Esophagus squamous epithelium (tissue), 5 donors: ENCODE measurements around the gene NCKAP5. TPM values are rescaled to one million over a fixed set of nuclear protein-coding genes. Genes with fewer than 3 reads are reported as not detected.

Experiments
- DNase-seq: peaks from one replicate; lab custom pipeline; 2025; lab: John Stamatoyannopoulos, UW
- H3K27ac ChIP-seq, 4 donors: fragments of 200-600 bp; sonication (generic); one replicate each; pipeline ENCODE4 v1.5.1; 2016 to 2019; ENCODE audit warnings: mild to moderate bottlenecking in 1 of 4
- H3K27me3 ChIP-seq, 4 donors: fragments of 200-600 bp; sonication (generic); 1 replicate in 3 of 4; 2 replicates in 1 of 4; pipeline versions ENCODE4 v1.5.1 to v1.6.0; 2017 to 2021; ENCODE audit warnings: antibody characterized with exemption in 1 of 4
- H3K36me3 ChIP-seq, 3 donors: fragments of 200-600 bp; sonication (generic); one replicate each; pipeline ENCODE4 v1.5.1; 2016 to 2019
- H3K4me1 ChIP-seq, 3 donors: fragments of 200-600 bp; sonication (generic); one replicate each; pipeline ENCODE4 v1.5.1; 2017 to 2019
- H3K4me3 ChIP-seq, 4 donors: fragments of 200-600 bp; sonication (generic); 1 replicate in 3 of 4; 2 replicates in 1 of 4; pipeline ENCODE4 v1.5.1; 2016 to 2019; ENCODE audit warnings: mild to moderate bottlenecking in 2 of 4, moderate library complexity in 1 of 4
- H3K9me3 ChIP-seq, 3 donors: fragments of 200-600 bp; sonication (generic); one replicate each; pipeline ENCODE4 v1.5.1; 2016 to 2019
- POLR2A ChIP-seq, 4 donors: fragments of 450-650 bp; IDR thresholded peaks; one replicate each; pipeline ENCODE4 v1.6.1; 2017; ENCODE audit warnings: antibody characterized with exemption in 4 of 4, mild to moderate bottlenecking in 4 of 4, moderate library complexity in 3 of 4
- WGBS, 2 donors: methylation state at CpG; one replicate each; pipeline ENCODE4 v1.1.5; 2018; 5-methylcytosine and 5-hydroxymethylcytosine counted together
- intact Hi-C: fragments of 100-400 bp; cut with DNase I; formaldehyde crosslinking; loops from one replicate; pipeline ENCODE4 v1.15.0; 2022
- total RNA-seq, 4 donors: library from RNA; depleted of rRNA; stranded (reverse); fragments of >200 nt; gene quantifications; one replicate each; pipeline ENCODE4 v1.1.0, GENCODE V29; 2016
- TF ChIP-seq, protein P1 (sequence below), 6 experiments: fragments of 450-650 bp in 4 of 6; fragments of 200-600 bp in 2 of 6; sonication (generic) in 2 of 6; IDR thresholded peaks; one replicate each; pipeline ENCODE4 v1.5.1; 2016 to 2019; ENCODE audit warnings: antibody characterized with exemption in 6 of 6, mild to moderate bottlenecking in 4 of 6, moderate library complexity in 4 of 6
- donor health status: DM: yes; HTN: yes; CAD: no.

NCKAP5 gene
- total RNA-seq, 4 donors from 2014 or later, result 4.5 to 6.9 (median 5.3) TPM

DNA sequence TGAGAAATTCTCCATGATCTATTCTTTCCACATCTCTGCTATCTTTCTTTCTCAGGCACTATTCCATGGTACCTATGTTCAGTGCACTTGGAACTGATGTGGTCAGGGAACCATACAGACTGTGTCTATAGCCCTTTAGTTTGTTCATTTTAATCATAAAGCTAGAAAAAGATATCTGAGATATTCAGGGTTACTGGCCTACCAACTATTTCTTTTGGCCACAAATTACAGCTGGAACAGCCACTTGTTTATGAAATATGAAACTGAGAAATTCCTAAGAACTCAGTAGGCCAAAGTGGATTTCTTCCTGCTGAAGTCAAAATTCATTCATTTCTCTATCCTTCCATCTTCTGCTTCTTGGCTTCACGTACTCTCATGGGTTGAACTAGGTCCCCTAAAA lies 875.4 kb downstream of the NCKAP5 start:
- DNase-seq, result no peak
- TF ChIP-seq, protein P1, sequence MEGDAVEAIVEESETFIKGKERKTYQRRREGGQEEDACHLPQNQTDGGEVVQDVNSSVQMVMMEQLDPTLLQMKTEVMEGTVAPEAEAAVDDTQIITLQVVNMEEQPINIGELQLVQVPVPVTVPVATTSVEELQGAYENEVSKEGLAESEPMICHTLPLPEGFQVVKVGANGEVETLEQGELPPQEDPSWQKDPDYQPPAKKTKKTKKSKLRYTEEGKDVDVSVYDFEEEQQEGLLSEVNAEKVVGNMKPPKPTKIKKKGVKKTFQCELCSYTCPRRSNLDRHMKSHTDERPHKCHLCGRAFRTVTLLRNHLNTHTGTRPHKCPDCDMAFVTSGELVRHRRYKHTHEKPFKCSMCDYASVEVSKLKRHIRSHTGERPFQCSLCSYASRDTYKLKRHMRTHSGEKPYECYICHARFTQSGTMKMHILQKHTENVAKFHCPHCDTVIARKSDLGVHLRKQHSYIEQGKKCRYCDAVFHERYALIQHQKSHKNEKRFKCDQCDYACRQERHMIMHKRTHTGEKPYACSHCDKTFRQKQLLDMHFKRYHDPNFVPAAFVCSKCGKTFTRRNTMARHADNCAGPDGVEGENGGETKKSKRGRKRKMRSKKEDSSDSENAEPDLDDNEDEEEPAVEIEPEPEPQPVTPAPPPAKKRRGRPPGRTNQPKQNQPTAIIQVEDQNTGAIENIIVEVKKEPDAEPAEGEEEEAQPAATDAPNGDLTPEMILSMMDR (IDR thresholded peaks at IDR 0.05), result no peak
- no peak for TF ChIP-seq POLR2A (IDR thresholded peaks at IDR 0.05)

DNA sequence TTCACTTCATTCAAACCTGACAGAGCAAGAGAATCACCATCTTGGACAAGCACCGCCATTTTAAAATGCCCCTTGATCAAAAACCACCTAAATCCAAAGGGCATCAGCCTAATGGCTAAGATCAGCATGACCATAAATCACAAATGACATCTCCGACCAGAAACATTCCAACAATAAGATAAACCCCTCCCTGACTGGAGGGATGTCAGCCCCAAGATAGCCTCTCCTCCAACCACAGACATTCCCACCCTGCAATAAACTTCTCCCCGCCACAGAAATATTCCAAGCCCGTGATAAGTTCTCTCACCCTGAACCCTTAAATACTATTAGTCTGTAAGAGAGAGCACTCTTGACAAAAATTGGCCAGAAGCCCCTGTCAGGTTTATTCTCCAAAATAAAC lies 876.7 kb downstream of the NCKAP5 start:
- H3K27me3 ChIP-seq, result no peaks in the 10 kb centered on the region
- WGBS, 2 donors, result 90% methylated on average over 3 of the region's 4 CpGs
- H3K9me3 ChIP-seq, result no peaks in the 10 kb centered on the region
- intact Hi-C loops, result no loop called here
- no peak overlapping the region for H3K27ac ChIP-seq
- no peak for DNase-seq
- H3K4me1 ChIP-seq, result no peaks in the 10 kb centered on the region
- TF ChIP-seq, protein P1 (IDR thresholded peaks at IDR 0.05), result no peak
- no peak for TF ChIP-seq POLR2A (IDR thresholded peaks at IDR 0.05)
- H3K36me3 ChIP-seq, result no peaks in the 10 kb centered on the region
- H3K4me3 ChIP-seq, result no peak overlapping the region

More for the DNA sequence above, 875.4 kb downstream of the NCKAP5 start:
- 85 to 86% methylated on average over 1 of the region's 1 CpG for WGBS, 2 donors
- Histone ChIP-seq H3K36me3 (no peaks in the 10 kb centered on the region), H3K27me3 (no peaks in the 10 kb centered on the region), H3K9me3 (no peaks in the 10 kb centered on the region), H3K4me1 (no peaks in the 10 kb centered on the region), H3K27ac (no peak overlapping the region), H3K4me3 (no peak overlapping the region)
- intact Hi-C loops, result no loop called here

DNA sequence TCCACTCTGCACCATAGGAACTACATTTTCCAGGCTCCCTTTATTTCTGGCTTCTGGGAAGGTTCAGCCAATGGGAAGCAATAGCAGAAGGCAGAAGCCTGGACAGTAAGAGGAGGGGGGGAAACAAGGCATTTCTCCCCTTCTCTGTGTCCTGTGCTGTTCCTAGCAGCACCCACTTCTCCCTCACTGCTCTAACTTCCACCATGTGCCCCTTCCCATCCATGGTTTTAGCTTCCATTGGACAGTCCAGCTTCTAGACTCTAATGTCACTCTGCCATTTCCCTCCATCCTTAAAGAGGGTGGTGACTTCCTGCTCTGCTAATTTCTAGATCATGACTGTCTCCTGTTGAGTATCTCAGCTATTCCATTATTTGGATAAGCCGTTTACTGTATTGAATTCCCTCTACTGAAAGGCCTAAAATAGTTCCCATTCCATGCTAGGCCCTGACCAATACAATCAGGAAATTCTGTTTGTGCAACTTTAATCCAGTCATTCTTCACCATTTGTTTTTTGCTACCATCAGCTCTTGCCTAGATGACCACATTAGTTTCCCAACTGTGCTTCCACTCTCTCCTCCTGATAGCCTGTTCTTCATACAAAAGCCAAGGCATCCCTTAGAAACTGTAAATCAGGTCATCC lies 877.5 kb downstream of the NCKAP5 start:
- no peaks in the 10 kb centered on the region for H3K27me3 ChIP-seq
- no peaks in the 10 kb centered on the region for H3K36me3 ChIP-seq
- H3K9me3 ChIP-seq, result no peaks in the 10 kb centered on the region
- no peak overlapping the region for H3K27ac ChIP-seq
- WGBS, 2 donors, result 55 to 72% methylated on average over 1 of the region's 1 CpG
- TF ChIP-seq, protein P1 (IDR thresholded peaks at IDR 0.05), result no peak
- no peak for TF ChIP-seq POLR2A (IDR thresholded peaks at IDR 0.05)
- intact Hi-C loops, result no loop called here
- H3K4me3 ChIP-seq, result no peak overlapping the region
- no peak for DNase-seq
- H3K4me1 ChIP-seq, result no peaks in the 10 kb centered on the region

DNA sequence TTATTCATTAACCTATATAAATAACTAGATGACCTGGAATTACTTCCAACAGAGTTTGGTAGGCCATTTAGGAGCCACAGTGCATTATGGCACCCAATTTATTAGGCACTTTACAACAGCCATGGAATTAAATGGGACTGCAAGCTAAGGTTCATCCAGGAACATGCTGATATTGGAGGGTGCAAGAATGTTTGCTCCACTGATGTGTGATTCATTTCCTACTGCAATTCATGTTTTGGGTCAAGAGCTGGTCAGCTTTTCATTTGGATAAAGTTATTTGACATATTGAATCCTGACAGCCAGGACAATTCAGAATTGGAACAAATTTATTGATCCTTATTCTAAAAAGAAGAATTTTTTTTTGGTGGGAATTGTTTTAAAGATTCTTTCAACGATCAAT lies 886.5 kb downstream of the NCKAP5 start:
- WGBS, 2 donors, result 83 to 94% methylated on average over 1 of the region's 1 CpG
- Histone ChIP-seq H3K36me3 (no peaks in the 10 kb centered on the region), H3K4me3 (no peak overlapping the region), H3K27ac (no peak overlapping the region), H3K9me3 (no peaks in the 10 kb centered on the region), H3K27me3 (no peaks in the 10 kb centered on the region), H3K4me1 (no peaks in the 10 kb centered on the region)
- intact Hi-C loops, result no loop called here
- TF ChIP-seq, protein P1 (IDR thresholded peaks at IDR 0.05), result no peak
- TF ChIP-seq POLR2A (IDR thresholded peaks at IDR 0.05), result no peak
- DNase-seq, result no peak

DNA sequence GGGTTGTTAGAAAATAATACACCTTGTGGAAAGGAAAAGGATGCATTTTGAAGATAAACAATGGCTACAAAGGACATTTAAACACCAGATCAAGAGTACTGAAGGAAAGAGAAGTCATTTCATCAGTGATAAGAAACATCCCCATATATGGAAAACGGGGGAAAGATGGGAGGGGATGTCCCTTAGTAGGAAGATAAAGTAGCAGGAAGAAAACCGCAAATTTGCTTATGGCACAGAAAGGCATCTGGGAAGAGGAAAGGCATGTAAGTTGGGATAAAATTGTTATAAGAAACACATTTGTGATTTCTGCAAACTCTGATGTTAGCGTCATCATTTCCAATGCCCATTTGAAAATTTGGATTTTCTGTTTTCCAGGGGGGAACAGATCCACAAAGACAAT lies 887.7 kb downstream of the NCKAP5 start:
- Histone ChIP-seq H3K27ac (no peak overlapping the region), H3K9me3 (no peaks in the 10 kb centered on the region), H3K4me1 (no peaks in the 10 kb centered on the region), H3K36me3 (no peaks in the 10 kb centered on the region), H3K4me3 (no peak overlapping the region), H3K27me3 (no peaks in the 10 kb centered on the region)
- intact Hi-C loops, result no loop called here
- no peak for TF ChIP-seq POLR2A (IDR thresholded peaks at IDR 0.05)
- TF ChIP-seq, protein P1 (IDR thresholded peaks at IDR 0.05), result no peak
- 66 to 89% methylated on average over 3 of the region's 3 CpGs for WGBS, 2 donors
- DNase-seq, result no peak
